RWPE1 (cell line): Measurements from ENCODE around the gene PRR33.

Experiments
- CTCF ChIA-PET: fragments of 350-600 bp; sonication (Branson Sonifier 250); formaldehyde crosslinking; extraction: SDS; loops from one replicate; lab custom pipeline; 2021; lab: Yijun Ruan, JAX
- POLR2A ChIA-PET: fragments of 400-600 bp; formaldehyde crosslinking; extraction: SDS; loops from one replicate; lab custom pipeline; 2020; ENCODE audit warnings: antibody characterized with exemption; ENCODE audit not compliant: low non-redundant PET; lab: Yijun Ruan, JAX
- DNase-seq: peaks from one replicate; pipeline ENCODE4 v3.0.0; 2012; ENCODE audit warnings: low spot score
- H3K27ac ChIP-seq: fragments of 450-650 bp; 2 replicates; pipeline ENCODE4 v1.5.1; 2017
- TF ChIP-seq, protein P1 (sequence below): fragments of 450-650 bp; conservative IDR thresholded peaks from 2 replicates; pipeline ENCODE4 v1.5.1; 2017; ENCODE audit warnings: low read depth, mild to moderate bottlenecking

The PRR33 gene

GRCh38 chr11:1857064-1857463 lies 34.6 kb downstream of the PRR33 start:
- ChIA-PET POLR2A (no interaction called here), CTCF (no interaction called here)
- peak overlapping the region; percentile 19; the same call in 1 of the 2 replicates for H3K27ac ChIP-seq
- TF ChIP-seq, protein P1, sequence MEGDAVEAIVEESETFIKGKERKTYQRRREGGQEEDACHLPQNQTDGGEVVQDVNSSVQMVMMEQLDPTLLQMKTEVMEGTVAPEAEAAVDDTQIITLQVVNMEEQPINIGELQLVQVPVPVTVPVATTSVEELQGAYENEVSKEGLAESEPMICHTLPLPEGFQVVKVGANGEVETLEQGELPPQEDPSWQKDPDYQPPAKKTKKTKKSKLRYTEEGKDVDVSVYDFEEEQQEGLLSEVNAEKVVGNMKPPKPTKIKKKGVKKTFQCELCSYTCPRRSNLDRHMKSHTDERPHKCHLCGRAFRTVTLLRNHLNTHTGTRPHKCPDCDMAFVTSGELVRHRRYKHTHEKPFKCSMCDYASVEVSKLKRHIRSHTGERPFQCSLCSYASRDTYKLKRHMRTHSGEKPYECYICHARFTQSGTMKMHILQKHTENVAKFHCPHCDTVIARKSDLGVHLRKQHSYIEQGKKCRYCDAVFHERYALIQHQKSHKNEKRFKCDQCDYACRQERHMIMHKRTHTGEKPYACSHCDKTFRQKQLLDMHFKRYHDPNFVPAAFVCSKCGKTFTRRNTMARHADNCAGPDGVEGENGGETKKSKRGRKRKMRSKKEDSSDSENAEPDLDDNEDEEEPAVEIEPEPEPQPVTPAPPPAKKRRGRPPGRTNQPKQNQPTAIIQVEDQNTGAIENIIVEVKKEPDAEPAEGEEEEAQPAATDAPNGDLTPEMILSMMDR = no peak
- no peak for DNase-seq

- TF ChIP-seq, protein P1 = no peak
- H3K27ac ChIP-seq = peak overlapping the region; percentile 19
- ChIA-PET CTCF (interaction anchor here (1.3 kb wide), 1 partner anchor 10 kb away, joined by 4 read pairs; no protein-coding TSS in a partner anchor), POLR2A (no interaction called here)
- DNase-seq = no peak
Observed at GRCh38 chr11:1856306-1857005, 35.2 kb downstream of the PRR33 start.

GRCh38 chr11:1855886-1856265 lies 35.8 kb downstream of the PRR33 start:
- ChIA-PET POLR2A (no interaction called here), CTCF (interaction anchor here (0.5 to 1.3 kb wide), 3 partner anchors 9 to 228 kb away, joined by 3 to 4 read pairs (median 3); no protein-coding TSS in a partner anchor)
- no peak for DNase-seq
- H3K27ac ChIP-seq = peak overlapping the region; percentile 19
- TF ChIP-seq, protein P1 = no peak

GRCh38 chr11:1854949-1855885 lies 36.5 kb downstream of the PRR33 start:
- TF ChIP-seq, protein P1 = no peak
- DNase-seq = no peak
- peak overlapping the region; percentile 19 for H3K27ac ChIP-seq
- POLR2A ChIA-PET = no interaction called here
- CTCF ChIA-PET = interaction anchor here (0.5 to 1.3 kb wide), 3 partner anchors 8 to 227 kb away, joined by 3 to 4 read pairs (median 3); no protein-coding TSS in a partner anchor

DNA sequence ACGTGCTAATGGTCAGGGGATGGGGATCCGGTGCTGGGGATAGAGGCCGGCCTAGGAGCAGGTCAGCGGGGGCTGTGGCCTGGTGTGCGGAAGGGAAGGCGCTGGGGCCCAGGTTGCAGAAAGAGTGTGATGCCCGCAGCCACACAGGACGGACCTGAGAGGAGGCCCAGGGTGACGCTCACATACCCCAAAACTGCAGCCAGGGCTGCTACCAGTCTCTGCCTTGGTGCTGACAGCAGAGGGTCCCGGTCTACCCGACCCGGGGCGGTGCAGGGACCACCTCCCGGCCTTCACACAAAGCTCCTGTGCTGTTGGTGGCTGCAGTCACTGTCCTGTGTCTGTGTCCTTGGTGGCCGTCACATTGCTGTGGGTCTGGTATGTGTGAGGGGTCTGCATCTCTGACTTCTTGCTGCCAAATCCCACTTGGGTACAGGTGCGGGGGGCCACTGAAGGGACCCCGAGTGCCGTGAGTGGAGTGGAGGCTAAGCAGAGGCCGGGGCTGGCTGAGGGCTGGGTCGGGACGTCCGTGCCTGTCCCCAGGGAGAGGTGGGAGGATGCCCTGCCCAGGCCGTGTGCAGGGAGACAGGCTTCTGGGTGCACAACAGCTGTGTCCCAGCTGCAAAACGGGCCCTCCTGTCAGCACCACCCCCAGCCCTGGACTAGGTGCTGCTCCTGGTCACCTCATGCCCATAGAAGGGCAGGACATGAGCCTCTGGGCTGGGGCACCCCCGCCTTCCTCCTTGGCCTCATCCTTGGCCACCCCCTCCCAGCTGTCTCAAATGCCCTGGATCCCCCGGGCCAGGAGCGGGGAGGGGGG lies 37.4 kb downstream of the PRR33 start:
- DNase-seq = no peak

More for the DNA sequence above, 37.4 kb downstream of the PRR33 start:
- TF ChIP-seq, protein P1 = no peak
- ChIA-PET POLR2A (no interaction called here), CTCF (no interaction called here)
- peak overlapping the region; percentile 1; the same call in 1 of the 2 replicates for H3K27ac ChIP-seq
